Type B pancreatic cell (in vitro differentiated cells): ENCODE measurements around the gene TMEM139. TPM values are rescaled to one million over a fixed set of nuclear protein-coding genes. Genes with fewer than 3 reads are reported as not detected.
A peak's percentile ranks its signal among the peaks of the same experiment; 100 is the strongest.

Source experiments
- DNase-seq: peaks from one replicate; pipeline ENCODE4 v3.0.0; 2021; ENCODE audit warnings: mixed read lengths; ENCODE audit not compliant: unreplicated experiment; ENCODE audit errors: extremely low spot score
- H3K27ac Mint-ChIP-seq: 2 replicates; pipeline ENCODE4 v1.8.0; 2021; ENCODE audit warnings: mild to moderate bottlenecking, mixed read lengths
- H3K27me3 Mint-ChIP-seq: 2 replicates; pipeline ENCODE4 v1.8.0; 2021; ENCODE audit warnings: mixed read lengths
- H3K36me3 Mint-ChIP-seq: 2 replicates; pipeline ENCODE4 v1.8.0; 2021; ENCODE audit warnings: mixed read lengths
- H3K4me1 Mint-ChIP-seq: one replicate; pipeline ENCODE4 v1.8.0; 2021; ENCODE audit warnings: mixed read lengths; ENCODE audit not compliant: unreplicated experiment
- H3K4me3 Mint-ChIP-seq: 2 replicates; pipeline ENCODE4 v1.8.0; 2021; ENCODE audit warnings: mild to moderate bottlenecking, mixed read lengths
- H3K9me3 Mint-ChIP-seq: 2 replicates; pipeline ENCODE4 v1.8.0; 2021; ENCODE audit warnings: mixed read lengths
- total RNA-seq: library from RNA; stranded (reverse); gene quantifications from 2 replicates; pipeline ENCODE4 v1.2.1, GENCODE V29; 2021; ENCODE audit warnings: low replicate concordance
- TF ChIP-seq, protein P1 (sequence below): fragments of 200-600 bp; sonication (generic); conservative IDR thresholded peaks from 2 replicates; pipeline ENCODE4 v1.5.0; 2021; ENCODE audit warnings: antibody characterized with exemption, mild to moderate bottlenecking

Gene TMEM139
- total RNA-seq, 1 donor from 2014 or later = 2.6 TPM

DNA sequence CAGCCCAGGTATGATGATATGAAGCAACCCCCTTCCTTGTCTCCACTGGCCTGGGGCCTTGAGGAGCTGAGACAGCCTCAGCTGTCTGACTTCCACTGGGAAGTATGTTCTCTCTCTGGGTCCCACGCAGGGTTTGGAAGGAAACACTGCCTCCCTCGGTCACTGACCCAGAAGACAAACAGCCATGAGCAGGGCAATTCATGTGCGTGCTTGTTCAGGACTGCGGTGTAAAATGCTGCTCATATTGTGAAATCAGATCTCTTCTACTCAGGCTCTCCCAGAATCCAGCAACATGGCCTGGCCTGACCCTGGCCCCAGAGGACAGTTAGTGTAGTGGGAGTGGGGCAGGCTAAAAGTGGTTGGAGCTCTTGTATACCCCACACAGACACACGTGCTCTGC is 33.9 kb downstream of the TMEM139 start:
- TF ChIP-seq, protein P1, sequence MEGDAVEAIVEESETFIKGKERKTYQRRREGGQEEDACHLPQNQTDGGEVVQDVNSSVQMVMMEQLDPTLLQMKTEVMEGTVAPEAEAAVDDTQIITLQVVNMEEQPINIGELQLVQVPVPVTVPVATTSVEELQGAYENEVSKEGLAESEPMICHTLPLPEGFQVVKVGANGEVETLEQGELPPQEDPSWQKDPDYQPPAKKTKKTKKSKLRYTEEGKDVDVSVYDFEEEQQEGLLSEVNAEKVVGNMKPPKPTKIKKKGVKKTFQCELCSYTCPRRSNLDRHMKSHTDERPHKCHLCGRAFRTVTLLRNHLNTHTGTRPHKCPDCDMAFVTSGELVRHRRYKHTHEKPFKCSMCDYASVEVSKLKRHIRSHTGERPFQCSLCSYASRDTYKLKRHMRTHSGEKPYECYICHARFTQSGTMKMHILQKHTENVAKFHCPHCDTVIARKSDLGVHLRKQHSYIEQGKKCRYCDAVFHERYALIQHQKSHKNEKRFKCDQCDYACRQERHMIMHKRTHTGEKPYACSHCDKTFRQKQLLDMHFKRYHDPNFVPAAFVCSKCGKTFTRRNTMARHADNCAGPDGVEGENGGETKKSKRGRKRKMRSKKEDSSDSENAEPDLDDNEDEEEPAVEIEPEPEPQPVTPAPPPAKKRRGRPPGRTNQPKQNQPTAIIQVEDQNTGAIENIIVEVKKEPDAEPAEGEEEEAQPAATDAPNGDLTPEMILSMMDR = no peak
- no peak for DNase-seq

DNA sequence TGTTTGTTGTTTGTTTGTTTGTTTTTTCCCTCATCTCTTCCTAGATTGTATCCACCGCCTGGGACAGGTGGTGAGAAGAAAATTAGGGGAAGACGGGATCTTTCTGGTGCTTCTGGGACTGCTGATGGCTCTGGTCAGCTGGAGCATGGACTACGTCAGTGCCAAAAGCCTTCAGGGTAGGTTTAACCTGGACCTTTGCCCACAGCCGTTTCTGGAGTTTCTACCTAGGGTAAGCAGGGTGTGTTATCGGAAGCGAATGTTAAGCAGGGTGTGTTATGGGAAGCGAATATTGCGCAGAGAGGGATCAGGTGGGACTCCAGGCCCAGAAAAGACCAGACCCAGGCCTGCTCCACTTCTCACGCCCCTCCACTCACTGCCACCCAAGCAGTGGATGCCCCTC is 35.9 kb downstream of the TMEM139 start:
- TF ChIP-seq, protein P1 = no peak
- no peaks in the 10 kb centered on the region for H3K36me3 Mint-ChIP-seq
- H3K4me3 Mint-ChIP-seq = no peak overlapping the region
- DNase-seq = no peak
- H3K9me3 Mint-ChIP-seq = no peaks in the 10 kb centered on the region
- H3K27me3 Mint-ChIP-seq = no peaks in the 10 kb centered on the region
- peaks cover 44% of the 10 kb centered on the region for H3K4me1 Mint-ChIP-seq
- H3K27ac Mint-ChIP-seq = no peak overlapping the region

More for the DNA sequence above, 33.9 kb downstream of the TMEM139 start:
- no peak overlapping the region for H3K27ac Mint-ChIP-seq
- H3K4me1 Mint-ChIP-seq = peaks cover 30% of the 10 kb centered on the region
- no peaks in the 10 kb centered on the region for H3K9me3 Mint-ChIP-seq
- H3K27me3 Mint-ChIP-seq = no peaks in the 10 kb centered on the region
- peaks cover 3% of the 10 kb centered on the region for H3K36me3 Mint-ChIP-seq
- H3K4me3 Mint-ChIP-seq = no peak overlapping the region

DNA sequence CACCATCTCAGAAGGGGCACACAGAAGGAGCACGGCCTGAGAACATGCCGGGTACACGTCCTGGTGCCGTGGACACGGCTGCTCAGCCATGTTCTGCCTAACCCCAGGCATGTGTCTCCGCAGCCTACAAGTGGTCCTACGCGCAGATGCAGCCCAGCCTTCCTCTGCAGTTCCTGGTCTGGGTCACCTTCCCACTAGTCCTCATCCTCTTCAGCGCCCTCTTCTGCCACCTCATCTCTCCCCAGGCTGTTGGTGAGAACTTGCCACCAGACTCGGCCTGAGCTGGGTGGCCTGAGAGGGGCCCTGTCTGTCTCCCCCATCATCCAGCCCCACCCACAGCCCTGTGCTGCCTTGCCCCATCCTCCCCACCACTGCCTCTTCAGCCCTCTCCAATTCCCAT is 36.5 kb downstream of the TMEM139 start:
- Mint-ChIP-seq H3K9me3 (no peaks in the 10 kb centered on the region), H3K27me3 (no peaks in the 10 kb centered on the region), H3K4me1 (peaks cover 44% of the 10 kb centered on the region), H3K4me3 (no peak overlapping the region), H3K27ac (no peak overlapping the region), H3K36me3 (no peaks in the 10 kb centered on the region)
- no peak for DNase-seq
- TF ChIP-seq, protein P1 = no peak

DNA sequence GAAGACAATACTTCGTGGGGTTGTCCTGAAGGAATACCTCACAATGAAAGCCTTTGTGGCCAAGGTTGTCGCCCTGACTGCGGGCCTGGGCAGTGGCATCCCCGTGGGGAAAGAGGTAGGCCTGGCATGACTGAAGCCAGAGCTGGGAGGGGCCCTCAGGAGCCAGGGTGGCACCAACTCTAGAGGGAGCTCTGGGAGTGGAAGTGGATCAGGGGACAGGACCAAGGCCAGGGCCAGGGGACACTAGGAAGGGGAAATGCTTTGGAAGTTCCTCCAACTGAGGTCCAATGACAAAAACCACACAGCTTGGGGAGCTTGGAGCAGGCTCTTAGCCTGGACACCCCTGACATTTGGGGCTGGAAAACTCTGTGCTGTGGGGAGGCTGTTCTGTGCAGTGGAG is 37.0 kb downstream of the TMEM139 start:
- peaks cover 41% of the 10 kb centered on the region for H3K4me1 Mint-ChIP-seq
- TF ChIP-seq, protein P1 = no peak
- H3K9me3 Mint-ChIP-seq = no peaks in the 10 kb centered on the region
- no peak overlapping the region for H3K4me3 Mint-ChIP-seq
- no peak overlapping the region for H3K27ac Mint-ChIP-seq
- no peak for DNase-seq
- H3K36me3 Mint-ChIP-seq = no peaks in the 10 kb centered on the region
- H3K27me3 Mint-ChIP-seq = no peaks in the 10 kb centered on the region

DNA sequence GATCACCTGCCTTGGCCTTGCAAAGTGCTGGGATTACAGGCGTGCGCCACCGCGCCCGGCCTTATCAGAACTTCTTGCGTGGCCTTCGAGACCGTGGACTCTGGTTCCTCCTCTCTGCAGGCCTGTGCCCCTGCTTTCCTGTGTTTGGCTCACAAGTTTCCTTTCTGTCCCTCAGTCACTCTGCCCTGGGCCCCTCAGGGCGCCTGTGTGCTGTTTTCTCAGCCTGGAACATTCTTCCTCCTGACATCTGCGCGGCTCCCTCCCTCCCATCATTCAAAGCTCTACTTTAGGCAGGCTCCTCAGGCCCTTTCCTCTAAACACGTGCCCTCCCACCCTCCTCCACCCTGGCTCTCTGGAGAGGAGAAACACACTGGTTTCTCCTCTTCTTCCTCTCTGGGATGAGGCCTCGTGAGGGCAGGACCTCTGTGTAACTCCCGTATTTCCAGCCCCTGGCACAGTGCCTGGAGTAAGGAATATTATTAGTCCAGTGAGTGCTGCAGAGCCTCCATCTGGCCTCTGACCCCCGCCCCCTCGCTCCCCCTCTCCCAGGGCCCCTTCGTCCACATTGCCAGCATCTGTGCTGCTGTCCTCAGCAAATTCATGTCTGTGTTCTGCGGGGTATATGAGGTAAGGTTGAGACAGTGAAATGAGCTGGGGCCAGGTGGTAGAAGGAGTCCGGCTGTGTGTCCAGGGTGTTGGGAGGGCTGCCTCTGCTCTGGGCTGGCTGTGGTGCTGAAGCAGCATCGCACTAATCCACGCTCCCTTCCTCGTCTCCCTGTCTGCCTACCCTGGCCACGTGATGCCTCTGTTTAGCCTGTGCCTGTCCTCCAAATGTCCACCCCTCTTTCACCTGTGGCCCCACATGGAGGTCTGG is 38.2 kb downstream of the TMEM139 start:
- H3K4me3 Mint-ChIP-seq = peak overlapping the region; percentile 49
- H3K36me3 Mint-ChIP-seq = no peaks in the 10 kb centered on the region
- H3K4me1 Mint-ChIP-seq = peaks cover 33% of the 10 kb centered on the region
- DNase-seq = no peak
- H3K27me3 Mint-ChIP-seq = no peaks in the 10 kb centered on the region
- TF ChIP-seq, protein P1 = no peak
- peak overlapping the region; percentile 82 for H3K27ac Mint-ChIP-seq
- H3K9me3 Mint-ChIP-seq = no peaks in the 10 kb centered on the region
